Stimulated activated effector memory CD8-positive, alpha-beta T cell treated with anti-CD3 and anti-CD28 coated beads, Interleukin-12 subunit alpha, Interleukin-12 subunit beta, amount 100 ng/mL, for 72 hours (primary cell): Measurements from ENCODE around the gene MAN1B1.

Experiments
- ATAC-seq: fragments of 150-1000 bp; cut with Tn5 transposase; 2 replicates; pipeline ENCODE4 v1.10.0; 2021
- DNase-seq, 2 donors: peaks; one replicate each; pipeline ENCODE4 v3.0.0; 2021 to 2022; ENCODE audit warnings: low spot score in 2 of 2
- H3K27ac Mint-ChIP-seq: one replicate; pipeline ENCODE4 v1.8.0; 2022; ENCODE audit warnings: mild to moderate bottlenecking, mixed read lengths
- H3K36me3 Mint-ChIP-seq: one replicate; pipeline ENCODE4 v1.8.0; 2022; ENCODE audit warnings: mild to moderate bottlenecking, mixed read lengths
- H3K4me1 Mint-ChIP-seq: one replicate; pipeline ENCODE4 v1.8.0; 2022; ENCODE audit warnings: mixed read lengths
- H3K4me3 Mint-ChIP-seq: one replicate; pipeline ENCODE4 v1.8.0; 2022; ENCODE audit warnings: mild to moderate bottlenecking, mixed read lengths
- H3K9me3 Mint-ChIP-seq: one replicate; pipeline ENCODE4 v1.8.0; 2022; ENCODE audit warnings: mixed read lengths

Gene MAN1B1

GRCh38 chr9:137048655-137049543, 37.9 kb upstream of the MAN1B1 start:
- H3K27ac Mint-ChIP-seq: no peak overlapping the region
- no peak overlapping the region for H3K4me3 Mint-ChIP-seq
- no peak for DNase-seq
- ATAC-seq: no peak
- peaks cover 21% of the 10 kb centered on the region for H3K4me1 Mint-ChIP-seq
- H3K9me3 Mint-ChIP-seq: no peaks in the 10 kb centered on the region
- H3K36me3 Mint-ChIP-seq: no peaks in the 10 kb centered on the region

DNA sequence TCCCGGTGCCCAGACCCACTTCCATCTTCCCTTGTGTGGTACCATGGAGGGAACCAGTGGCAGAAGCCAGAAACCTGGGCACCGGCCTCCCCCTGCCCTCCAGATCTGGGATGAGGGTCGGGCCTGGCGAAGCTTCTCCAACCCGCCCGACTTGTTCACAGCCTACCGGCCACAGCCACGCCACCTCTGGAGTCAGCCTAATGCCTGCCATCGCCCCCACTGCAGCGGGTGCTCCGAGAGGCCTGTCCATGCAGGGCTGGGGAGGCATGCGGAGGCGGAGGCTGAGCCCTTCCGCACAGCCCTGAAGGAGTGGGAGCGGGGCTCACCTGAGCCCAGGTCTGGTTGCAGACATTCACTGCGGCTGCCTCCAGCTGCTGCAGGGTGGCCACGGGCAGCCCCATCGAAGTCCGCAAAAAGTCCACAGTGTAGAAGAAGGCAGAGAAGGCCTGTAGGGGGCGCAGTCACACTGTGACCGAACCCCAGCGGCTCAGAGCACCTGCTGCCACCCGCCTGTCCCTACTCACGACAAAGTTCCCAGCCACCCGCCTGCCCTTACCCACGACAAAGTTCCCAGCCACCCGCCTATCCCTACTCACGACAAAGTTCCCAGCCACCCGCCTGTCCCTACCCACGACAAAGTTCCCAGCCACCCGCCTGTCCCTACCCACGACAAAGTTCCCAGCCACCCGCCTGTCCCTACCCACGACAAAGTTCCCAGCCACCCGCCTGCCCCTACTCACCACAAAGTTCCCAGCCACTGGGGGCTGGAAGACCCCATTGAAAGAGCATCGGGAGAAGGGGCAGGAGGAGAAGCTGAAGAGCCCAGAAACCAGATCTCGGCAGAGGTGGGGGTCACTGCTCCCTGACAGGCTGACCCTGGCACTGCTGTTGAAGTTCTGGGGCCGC, 37.0 kb upstream of the MAN1B1 start:
- ATAC-seq (peak; percentile 50), DNase-seq (peak in 1 of 2 donors; percentile 84)
- no peaks in the 10 kb centered on the region for H3K9me3 Mint-ChIP-seq
- peaks cover 18% of the 10 kb centered on the region for H3K4me1 Mint-ChIP-seq
- H3K27ac Mint-ChIP-seq: no peak overlapping the region
- no peak overlapping the region for H3K4me3 Mint-ChIP-seq
- H3K36me3 Mint-ChIP-seq: no peaks in the 10 kb centered on the region

GRCh38 chr9:137050570-137050969, 36.2 kb upstream of the MAN1B1 start:
- Mint-ChIP-seq H3K36me3 (no peaks in the 10 kb centered on the region), H3K9me3 (no peaks in the 10 kb centered on the region), H3K4me3 (no peak overlapping the region), H3K27ac (no peak overlapping the region), H3K4me1 (peaks cover 11% of the 10 kb centered on the region)
- DNase-seq: no peak
- no peak for ATAC-seq

DNA sequence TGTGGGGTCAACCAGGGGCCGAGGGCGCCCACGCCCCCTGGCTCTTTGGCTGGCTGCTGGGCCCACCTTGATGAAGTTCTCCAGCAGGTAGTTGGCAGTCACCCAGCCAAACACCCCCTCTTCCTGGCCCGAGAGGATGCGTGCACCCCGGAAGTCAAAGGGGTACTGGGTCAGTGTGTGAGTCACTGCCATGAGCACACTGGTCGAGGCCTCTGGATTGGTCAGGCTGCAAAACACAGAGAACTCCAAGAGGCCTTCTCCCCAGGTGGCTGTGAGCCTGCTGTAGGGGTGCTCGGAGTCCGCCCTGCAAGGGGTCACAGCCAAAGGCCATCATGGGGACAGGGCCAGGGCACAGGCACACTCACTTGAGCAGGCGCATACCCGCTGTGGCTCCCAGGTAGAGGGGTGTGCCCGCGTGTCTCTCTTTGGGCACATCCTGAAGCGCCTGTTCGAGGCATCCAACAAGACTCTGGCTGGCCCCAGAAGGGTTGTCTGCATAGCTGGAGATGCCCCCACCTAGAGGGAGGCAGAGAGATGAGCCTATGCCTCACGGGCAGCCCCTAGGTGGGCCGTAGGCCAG, 35.5 kb upstream of the MAN1B1 start:
- Mint-ChIP-seq H3K36me3 (no peaks in the 10 kb centered on the region), H3K4me3 (no peak overlapping the region), H3K27ac (no peak overlapping the region), H3K9me3 (no peaks in the 10 kb centered on the region), H3K4me1 (peaks cover 10% of the 10 kb centered on the region)
- DNase-seq: no peak
- no peak for ATAC-seq

DNA sequence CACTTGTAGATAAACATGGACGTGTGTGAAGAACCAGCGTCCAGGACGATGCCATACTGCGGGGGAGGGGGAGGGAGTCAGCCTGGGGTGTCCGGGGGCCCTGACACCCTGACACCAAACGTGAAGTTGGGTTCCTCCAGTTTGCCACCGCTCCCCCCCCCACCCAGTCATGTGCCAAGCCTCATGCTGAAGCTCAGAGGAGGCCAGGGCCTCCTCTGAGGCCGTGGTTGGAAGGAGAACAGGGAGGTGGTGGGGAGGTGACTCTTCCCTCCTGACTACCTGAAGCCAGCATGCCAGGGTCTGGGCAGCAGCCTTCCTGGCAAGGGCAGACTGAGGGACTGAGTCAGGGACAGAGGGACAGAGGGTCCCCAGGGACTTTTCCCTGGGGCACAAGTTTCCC, 34.5 kb upstream of the MAN1B1 start:
- no peak for DNase-seq
- H3K4me1 Mint-ChIP-seq: peaks cover 5% of the 10 kb centered on the region
- no peak overlapping the region for H3K27ac Mint-ChIP-seq
- no peak overlapping the region for H3K4me3 Mint-ChIP-seq
- H3K9me3 Mint-ChIP-seq: no peaks in the 10 kb centered on the region
- ATAC-seq: no peak
- H3K36me3 Mint-ChIP-seq: no peaks in the 10 kb centered on the region

DNA sequence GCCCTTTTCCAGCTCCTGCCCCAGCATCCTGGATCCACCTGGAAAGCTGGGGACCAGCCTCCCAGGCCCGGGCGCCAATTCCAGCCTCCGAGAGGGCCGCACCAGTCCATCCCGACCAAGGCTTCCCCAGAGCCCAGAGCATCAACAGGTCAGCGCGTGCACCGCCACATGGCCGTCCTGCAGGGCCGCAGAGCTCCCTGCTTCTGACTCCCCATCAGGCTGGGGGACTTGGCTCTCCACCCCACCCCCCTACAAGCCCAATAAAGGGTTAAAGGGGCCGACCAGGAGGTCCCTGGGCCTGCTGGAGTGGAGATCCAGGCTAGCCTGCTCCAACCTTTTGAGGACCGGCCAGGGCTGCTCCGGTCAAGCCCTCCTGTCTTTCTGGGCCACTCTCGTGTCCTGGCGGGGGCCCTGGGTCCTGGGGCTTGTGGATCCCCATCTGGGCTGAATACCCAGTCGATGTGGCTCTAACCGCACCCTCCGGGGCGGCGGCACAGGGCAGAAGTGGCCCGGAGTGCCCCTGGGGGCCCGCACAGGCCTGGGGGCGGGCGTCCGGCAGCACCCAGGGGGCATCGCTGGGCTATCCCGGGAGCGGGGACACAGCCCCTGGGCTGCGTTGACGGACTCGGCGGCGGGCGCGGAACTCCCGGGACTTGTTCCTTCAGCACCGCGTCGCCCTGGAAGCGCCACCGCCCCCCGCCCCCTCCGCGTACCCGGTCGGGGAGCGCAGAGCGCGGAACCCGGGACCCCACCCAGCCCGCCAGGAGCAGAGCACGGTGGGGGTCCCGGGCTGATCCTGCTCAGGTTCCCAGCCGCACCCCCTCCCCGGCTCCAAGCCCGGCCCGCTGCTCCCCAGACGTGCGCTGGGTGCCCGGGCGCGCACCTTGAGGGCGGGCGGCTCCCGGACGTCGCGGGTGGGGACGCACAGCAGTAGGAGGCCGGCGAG, 33.5 kb upstream of the MAN1B1 start:
- H3K27ac Mint-ChIP-seq: no peak overlapping the region
- ATAC-seq: peak; percentile 14
- no peak overlapping the region for H3K4me3 Mint-ChIP-seq

GRCh38 chr9:137053944-137054931, 32.5 kb upstream of the MAN1B1 start, which contains the start of gene ENTPD2:
ENTPD2 (minus strand) TSS chr9:137054061; CDS start chr9:137053997, 64 bp downstream.
- Mint-ChIP-seq H3K36me3 (no peaks in the 10 kb centered on the region), H3K4me1 (peaks cover 5% of the 10 kb centered on the region), H3K4me3 (no peak within 1 kb of the TSS), H3K9me3 (no peaks in the 10 kb centered on the region), H3K27ac (no peak within 1 kb of the TSS)
- peak; percentile 54 for ATAC-seq
- no peak for DNase-seq

More for the DNA sequence above, 33.5 kb upstream of the MAN1B1 start:
- Mint-ChIP-seq H3K9me3 (no peaks in the 10 kb centered on the region), H3K36me3 (no peaks in the 10 kb centered on the region), H3K4me1 (peaks cover 5% of the 10 kb centered on the region)
- DNase-seq: no peak

DNA sequence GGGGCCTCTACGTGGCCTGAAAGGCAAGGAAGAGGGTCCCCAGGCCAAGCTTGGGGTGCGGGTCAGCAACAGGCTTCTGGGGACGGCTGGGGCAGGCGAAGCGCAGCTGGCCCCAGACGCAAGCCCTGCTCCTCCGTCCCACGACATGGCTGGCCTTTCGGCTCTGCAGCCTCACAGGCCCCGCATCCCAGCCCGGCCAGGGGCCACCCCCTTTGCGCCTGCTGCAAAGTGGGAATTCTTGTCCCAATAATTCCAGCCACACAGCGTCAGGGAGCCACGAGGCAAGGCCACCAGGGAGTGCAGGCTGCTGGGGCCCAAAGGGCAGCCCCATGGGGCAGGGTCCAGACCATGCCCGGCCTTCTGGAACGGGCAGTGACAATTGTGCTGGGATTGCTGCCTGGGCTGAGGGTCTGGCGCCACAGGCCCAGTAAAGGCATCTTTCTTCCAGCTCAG, 31.8 kb upstream of the MAN1B1 start:
- H3K36me3 Mint-ChIP-seq: no peaks in the 10 kb centered on the region
- H3K27ac Mint-ChIP-seq: no peak overlapping the region
- no peaks in the 10 kb centered on the region for H3K4me1 Mint-ChIP-seq
- ATAC-seq: no peak
- no peaks in the 10 kb centered on the region for H3K9me3 Mint-ChIP-seq
- DNase-seq: no peak
- H3K4me3 Mint-ChIP-seq: no peak overlapping the region

GRCh38 chr9:137055385-137056364, 31.1 kb upstream of the MAN1B1 start:
- no peak for ATAC-seq
- Mint-ChIP-seq H3K4me1 (no peaks in the 10 kb centered on the region), H3K27ac (no peak overlapping the region), H3K36me3 (no peaks in the 10 kb centered on the region), H3K9me3 (no peaks in the 10 kb centered on the region), H3K4me3 (no peak overlapping the region)
- DNase-seq: no peak

DNA sequence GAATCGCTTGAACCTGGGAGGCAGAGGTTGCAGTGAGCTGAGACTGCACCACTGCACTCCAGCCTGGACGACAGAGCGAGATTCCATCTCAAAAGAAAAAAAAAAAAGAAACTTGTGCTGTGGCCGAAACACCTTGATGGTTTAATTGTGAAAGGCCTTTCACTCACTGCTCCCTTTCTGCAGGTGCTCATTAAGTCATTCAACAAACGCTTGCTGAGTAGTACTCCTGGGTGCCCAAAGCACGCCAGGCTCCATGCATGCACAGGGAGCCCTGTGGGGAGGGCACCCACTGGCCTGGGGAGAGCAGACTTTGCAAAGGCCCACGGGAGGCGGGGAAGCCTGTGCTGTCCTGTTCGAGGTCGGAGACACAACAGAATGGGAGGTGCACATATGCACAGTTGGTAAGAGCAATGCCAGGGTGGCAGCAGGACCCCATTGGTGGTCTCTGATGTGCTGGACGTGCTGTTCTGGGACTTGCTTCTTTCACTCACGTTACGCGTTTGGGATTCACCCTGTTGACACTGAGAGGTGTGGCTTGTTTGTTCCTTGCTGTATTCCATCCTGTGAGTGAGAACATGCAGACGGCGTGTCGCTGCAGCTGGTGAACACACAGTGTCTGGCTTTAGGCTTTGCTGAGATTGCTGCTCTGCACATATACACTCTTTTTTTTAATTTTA, 29.9 kb upstream of the MAN1B1 start:
- Mint-ChIP-seq H3K27ac (no peak overlapping the region), H3K9me3 (no peaks in the 10 kb centered on the region), H3K4me3 (no peak overlapping the region), H3K36me3 (no peaks in the 10 kb centered on the region), H3K4me1 (no peaks in the 10 kb centered on the region)
- ATAC-seq (no peak), DNase-seq (no peak)

- ATAC-seq (no peak), DNase-seq (no peak)
- Mint-ChIP-seq H3K9me3 (no peaks in the 10 kb centered on the region), H3K27ac (no peak overlapping the region), H3K4me3 (no peak overlapping the region), H3K4me1 (no peaks in the 10 kb centered on the region), H3K36me3 (no peaks in the 10 kb centered on the region)
These were observed 29.2 kb upstream of the MAN1B1 start for GRCh38 chr9:137057545-137057944.

- Mint-ChIP-seq H3K27ac (no peak overlapping the region), H3K4me3 (no peak overlapping the region), H3K4me1 (no peaks in the 10 kb centered on the region), H3K36me3 (no peaks in the 10 kb centered on the region), H3K9me3 (no peaks in the 10 kb centered on the region)
- no peak for DNase-seq
- ATAC-seq: no peak
These were observed 28.1 kb upstream of the MAN1B1 start for GRCh38 chr9:137058521-137059234.
